GM06990 (cell line): ENCODE data around the gene ARHGAP23.
"Not testable (repeated sequence)": the region's sequence is repeated elsewhere in the genome, so short reads cannot be mapped to it uniquely, and the experiment has no call there.

Source experiments
- DNase-seq: peaks from one replicate; pipeline ENCODE4 v3.0.0-alpha.2; 2011; ENCODE audit not compliant: insufficient read length; ENCODE audit errors: extremely low read depth
- H3K27me3 ChIP-seq: replicated peaks from 2 replicates; pipeline ENCODE4 v1.6.0; 2011; ENCODE audit warnings: low read length; ENCODE audit not compliant: control insufficient read depth, insufficient read depth
- H3K36me3 ChIP-seq: 2 replicates; pipeline ENCODE4 v1.5.1; 2011; ENCODE audit warnings: low read length; ENCODE audit not compliant: control insufficient read depth, insufficient read depth
- H3K4me3 ChIP-seq: replicated peaks from 2 replicates; pipeline ENCODE4 v1.5.1; 2011; ENCODE audit warnings: low read depth, mild to moderate bottlenecking, control low read depth, low read length
- TF ChIP-seq, protein P1 (sequence below): IDR thresholded peaks from 2 replicates; pipeline ENCODE4 v1.5.1; 2011; ENCODE audit warnings: low read length, control low read depth, mild to moderate bottlenecking, inconsistent platforms; ENCODE audit not compliant: insufficient read depth, poor library complexity, severe bottlenecking

ARHGAP23 gene

DNA sequence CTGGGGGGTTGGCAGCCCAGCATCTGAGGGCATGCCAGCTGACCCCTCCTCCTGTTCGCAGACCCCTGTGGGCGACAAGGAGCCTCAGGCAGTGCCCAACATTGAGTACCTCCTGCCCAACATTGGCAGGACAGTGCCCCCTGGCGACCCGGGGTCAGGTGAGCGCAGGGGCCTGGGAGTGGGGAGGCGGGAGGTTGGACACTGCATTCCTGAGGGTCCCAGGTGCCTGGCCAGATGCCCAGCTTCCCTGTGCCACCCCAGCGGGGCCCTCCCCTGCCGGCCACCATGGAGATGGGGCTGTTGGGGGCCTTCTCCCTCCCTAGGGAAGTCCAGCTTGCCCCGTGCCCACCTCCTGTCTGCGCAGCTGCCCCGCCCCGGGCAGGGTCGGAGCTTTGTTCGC, 70.1 kb downstream of the ARHGAP23 start:
- no peak for DNase-seq
- no peaks in the 10 kb centered on the region; the same call in 1 of the 2 replicates for H3K36me3 ChIP-seq
- TF ChIP-seq, protein P1, sequence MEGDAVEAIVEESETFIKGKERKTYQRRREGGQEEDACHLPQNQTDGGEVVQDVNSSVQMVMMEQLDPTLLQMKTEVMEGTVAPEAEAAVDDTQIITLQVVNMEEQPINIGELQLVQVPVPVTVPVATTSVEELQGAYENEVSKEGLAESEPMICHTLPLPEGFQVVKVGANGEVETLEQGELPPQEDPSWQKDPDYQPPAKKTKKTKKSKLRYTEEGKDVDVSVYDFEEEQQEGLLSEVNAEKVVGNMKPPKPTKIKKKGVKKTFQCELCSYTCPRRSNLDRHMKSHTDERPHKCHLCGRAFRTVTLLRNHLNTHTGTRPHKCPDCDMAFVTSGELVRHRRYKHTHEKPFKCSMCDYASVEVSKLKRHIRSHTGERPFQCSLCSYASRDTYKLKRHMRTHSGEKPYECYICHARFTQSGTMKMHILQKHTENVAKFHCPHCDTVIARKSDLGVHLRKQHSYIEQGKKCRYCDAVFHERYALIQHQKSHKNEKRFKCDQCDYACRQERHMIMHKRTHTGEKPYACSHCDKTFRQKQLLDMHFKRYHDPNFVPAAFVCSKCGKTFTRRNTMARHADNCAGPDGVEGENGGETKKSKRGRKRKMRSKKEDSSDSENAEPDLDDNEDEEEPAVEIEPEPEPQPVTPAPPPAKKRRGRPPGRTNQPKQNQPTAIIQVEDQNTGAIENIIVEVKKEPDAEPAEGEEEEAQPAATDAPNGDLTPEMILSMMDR: no peak

DNA sequence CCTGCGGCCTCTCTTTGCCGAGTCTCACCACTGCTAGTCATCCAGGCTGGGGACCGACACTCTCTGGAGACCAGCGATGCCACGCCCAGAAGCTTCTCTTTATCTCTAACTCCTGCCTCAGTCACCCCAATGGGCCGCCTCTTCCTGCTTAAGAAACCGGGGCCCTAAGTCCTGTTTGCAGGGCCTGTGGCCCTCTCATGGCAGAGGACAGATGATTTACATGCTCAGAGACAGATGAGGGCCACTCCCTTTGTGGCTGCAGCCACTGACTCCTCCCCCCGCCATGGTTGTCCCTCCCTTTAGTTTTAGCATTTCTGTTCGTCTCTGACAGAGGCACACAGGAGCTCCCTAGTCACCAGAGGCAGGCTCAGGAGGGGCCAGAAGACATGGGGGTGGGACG, 71.0 kb downstream of the ARHGAP23 start:
- not testable (repeated sequence) for DNase-seq, H3K4me3 ChIP-seq, H3K36me3 ChIP-seq, H3K27me3 ChIP-seq

More for the DNA sequence above, 70.1 kb downstream of the ARHGAP23 start:
- Histone ChIP-seq H3K27me3 (no peaks in the 10 kb centered on the region), H3K4me3 (no peak overlapping the region)

DNA sequence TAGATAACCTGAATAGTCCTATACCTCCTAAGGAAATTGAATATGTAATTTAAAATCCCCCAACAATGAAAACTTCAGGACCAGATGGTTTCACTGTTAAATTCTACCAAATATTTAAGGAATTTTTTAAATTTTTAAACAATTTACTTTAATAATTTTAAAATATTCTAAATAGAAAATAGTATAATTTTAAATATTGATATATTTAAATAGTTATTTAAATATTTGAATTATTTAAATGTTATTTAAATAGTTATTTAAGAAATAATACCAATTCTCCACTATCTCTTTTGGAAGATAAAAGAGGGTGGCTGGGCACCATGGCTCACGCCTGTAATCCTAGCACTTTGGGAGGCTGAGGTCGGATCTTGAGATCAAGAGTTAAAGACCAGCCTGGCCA, 73.5 kb downstream of the ARHGAP23 start:
- not testable (repeated sequence) for H3K27me3 ChIP-seq, H3K36me3 ChIP-seq, H3K4me3 ChIP-seq, DNase-seq

- not testable (repeated sequence) for H3K27me3 ChIP-seq, DNase-seq, H3K36me3 ChIP-seq, H3K4me3 ChIP-seq
Observed at GRCh38 chr17:38503286-38503913, 75.1 kb downstream of the ARHGAP23 start.

DNA sequence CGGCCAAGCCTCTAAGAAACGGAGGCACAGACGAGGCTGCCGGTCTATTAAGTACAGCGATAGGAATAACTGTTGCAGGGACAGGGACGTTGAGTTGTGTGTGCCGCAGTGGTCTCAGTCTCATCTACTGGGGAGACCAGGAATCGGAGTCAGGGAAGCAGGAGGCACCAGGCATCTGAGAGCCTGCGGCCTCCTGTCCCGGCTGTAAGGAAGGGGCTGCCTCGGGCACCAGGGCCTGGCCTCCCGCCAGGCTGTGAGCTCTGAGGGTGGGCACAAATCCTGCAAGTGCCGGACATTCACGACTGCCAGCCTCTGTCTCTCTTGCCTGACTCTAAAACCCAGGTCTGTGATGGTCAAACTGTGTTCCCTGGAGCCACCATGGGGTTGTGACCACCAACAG, 76.0 kb downstream of the ARHGAP23 start:
- no peak overlapping the region for H3K4me3 ChIP-seq
- TF ChIP-seq, protein P1: no peak
- no peaks in the 10 kb centered on the region for H3K27me3 ChIP-seq

DNA sequence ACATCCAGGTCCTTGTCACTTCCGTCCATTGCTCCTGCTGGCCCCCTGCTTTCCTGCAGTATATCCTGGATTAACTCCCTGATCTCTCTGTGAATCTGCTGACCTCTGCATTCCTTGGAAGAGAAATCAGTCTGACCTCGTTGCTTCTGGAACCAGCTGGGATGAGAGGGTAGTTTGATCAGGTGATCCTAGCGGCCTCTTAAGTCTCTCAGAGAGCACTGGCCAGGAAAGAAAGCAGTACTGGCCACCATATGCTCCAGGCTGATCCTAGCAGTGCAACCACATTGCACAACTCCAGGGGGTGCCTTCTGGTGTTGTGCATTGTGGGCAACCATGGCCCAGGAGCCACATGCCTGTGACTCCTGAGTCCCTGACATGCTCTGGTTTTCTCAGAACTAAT, 79.2 kb downstream of the ARHGAP23 start:
- Histone ChIP-seq H3K36me3 (no peaks in the 10 kb centered on the region), H3K4me3 (no peak overlapping the region)
- TF ChIP-seq, protein P1: no peak

More for the DNA sequence above, 76.0 kb downstream of the ARHGAP23 start:
- no peak for DNase-seq
- H3K36me3 ChIP-seq: no peaks in the 10 kb centered on the region

DNA sequence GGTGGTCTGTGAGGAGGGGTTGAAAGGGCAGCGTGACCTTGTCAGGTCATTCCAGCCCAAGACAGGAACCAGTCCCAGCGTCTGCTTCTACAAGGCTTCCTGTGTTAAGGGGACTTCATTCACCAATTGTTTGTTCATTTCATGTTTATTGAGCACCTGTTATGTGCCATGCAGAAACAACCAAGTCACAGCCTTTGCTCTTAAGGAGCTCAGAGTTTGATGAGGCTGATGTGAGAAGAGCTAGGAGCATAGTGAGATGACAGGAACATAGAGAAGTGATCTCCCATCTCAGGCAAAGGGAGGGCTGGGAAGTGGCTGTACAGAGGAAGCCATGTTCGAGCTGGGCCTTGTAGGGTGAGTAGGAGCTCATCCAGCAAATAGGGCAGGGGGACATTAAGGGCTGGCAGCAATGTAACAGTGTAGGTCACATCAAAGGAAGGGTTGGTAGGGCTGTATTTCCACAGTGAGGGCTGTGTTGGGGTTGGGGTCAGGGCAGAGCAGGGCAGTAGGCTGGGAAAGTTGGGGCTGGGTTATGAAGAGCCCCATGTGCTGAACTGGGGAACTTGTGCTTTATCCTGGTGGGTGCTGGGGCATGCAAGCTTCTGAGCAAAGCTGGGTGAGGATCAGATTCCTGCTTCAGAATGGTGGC, 79.8 kb downstream of the ARHGAP23 start:
- TF ChIP-seq, protein P1: no peak
- Histone ChIP-seq H3K4me3 (no peak overlapping the region), H3K36me3 (no peaks in the 10 kb centered on the region), H3K27me3 (no peaks in the 10 kb centered on the region; the same call in 1 of the 2 replicates)
- DNase-seq: no peak

More for the DNA sequence above, 79.2 kb downstream of the ARHGAP23 start:
- H3K27me3 ChIP-seq: no peaks in the 10 kb centered on the region; the same call in 1 of the 2 replicates
- no peak for DNase-seq
